ENCODE results near the gene CBX2.
"Not testable (repeated sequence)": the region's sequence is repeated elsewhere in the genome, so short reads cannot be mapped to it uniquely, and the experiment has no call there.

CBX2 gene

GRCh38 chr17:79769570-79770506 is 8.1 kb upstream of the CBX2 start:
- DNase-seq (ENCODE audit: low read depth in 3 of 3), result no peak

DNA sequence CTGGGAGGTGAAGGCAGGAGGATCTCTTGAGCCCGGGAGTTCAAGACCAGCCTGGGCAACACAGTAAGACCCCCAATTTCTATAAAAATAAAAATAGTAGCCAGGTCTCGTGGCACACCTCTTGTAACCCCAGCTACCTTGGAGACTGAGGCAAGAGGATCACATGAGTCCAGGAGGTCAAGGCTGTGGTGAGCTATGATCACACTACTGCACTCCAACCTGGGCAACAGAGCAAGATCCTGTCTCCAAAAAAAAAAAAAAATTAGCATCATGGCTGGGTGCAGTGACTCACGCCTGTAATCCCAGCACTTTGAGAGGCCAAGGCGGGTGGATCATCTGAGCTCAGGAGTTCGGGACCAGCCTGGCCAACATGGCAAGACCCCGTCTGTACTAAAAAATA is 6.7 kb upstream of the CBX2 start:
- DNase-seq (ENCODE audit: low read depth in 3 of 3), result no peak

DNA sequence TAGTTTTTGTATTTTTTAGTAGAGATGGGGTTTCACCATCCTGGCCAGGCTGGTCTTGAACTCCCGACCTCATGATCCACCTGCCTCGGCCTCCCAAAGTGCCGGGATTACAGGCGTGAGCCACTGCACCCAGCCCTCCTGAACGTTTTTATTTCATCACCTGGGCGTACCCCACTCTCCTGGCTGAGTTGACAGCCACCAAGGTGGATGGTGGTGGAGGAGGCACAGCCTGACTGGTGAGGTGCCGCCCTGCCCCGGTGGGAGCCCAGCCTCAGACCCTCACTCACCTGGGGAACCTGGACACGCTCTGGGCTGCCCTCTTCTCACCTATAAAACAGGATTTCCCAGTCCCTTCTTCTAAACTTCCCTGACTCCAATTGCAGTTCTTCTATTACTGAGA is 5.2 kb upstream of the CBX2 start:
- DNase-seq (ENCODE audit: low read depth in 3 of 3), result not testable (repeated sequence)

DNA sequence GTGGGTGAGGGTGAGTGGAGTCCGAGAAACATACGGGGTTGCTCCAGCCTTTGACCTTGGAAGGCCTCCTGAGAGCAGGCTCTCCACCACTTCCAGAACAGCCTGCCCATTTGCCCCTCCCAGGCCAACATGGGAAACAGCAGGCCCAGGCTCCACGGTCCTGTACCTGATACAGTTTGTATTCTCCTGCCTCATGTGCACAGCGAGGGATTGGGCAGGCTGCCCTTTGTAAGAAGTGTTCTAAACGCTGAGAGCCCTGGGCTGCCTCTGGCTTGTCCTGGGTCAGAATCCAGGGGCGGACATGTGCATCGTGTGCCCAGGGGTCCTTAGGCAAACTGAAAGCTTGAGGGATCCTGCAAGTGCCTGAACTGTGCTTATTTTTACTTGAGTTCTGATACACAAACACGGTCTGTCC is 3.4 kb upstream of the CBX2 start:
- no peak for DNase-seq (ENCODE audit: low read depth in 3 of 3)

GRCh38 chr17:79775632-79776031 is 2.3 kb upstream of the CBX2 start:
- no peak for DNase-seq (ENCODE audit: low read depth in 3 of 3)

DNA sequence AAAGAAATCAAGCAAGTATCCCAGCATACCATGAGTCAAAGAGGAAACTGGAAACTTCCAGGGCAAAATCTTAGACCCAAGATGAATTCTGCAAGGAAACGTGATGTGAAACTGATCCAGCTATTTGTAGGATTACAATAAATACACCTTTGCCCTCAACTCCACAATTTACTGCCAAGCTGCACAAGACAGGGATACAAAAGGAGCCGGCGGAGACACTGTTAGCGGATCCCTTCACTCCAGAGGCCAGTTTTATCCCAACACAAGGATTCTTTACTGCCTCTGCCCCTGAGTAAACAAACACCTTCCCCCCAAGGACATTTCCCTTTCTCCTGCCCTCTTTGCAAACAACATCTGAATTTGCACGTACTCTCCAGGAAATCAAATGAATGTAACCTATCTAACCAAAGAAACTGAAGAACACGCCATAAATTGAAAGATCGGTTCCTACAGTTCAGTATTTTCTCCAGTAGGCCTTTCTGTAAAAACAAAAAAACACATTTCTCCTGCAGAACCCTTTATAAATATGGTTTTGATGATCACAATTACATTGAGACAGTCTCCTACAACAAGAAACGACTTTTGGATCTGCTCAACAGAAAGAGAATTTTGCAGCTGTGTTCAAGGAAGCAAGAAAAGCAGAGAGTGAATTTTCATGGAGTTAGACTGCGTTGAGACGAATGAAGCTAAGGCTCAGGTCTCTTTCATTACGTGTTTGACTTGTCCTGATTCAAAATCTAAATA is 1.4 kb upstream of the CBX2 start:
- no peak for DNase-seq (ENCODE audit: low read depth in 3 of 3)

- DNase-seq (ENCODE audit: low read depth in 3 of 3), result no peak
Measured at GRCh38 chr17:79777120-79777893, 641 bp upstream of the CBX2 start.

GRCh38 chr17:79778504-79779083 is 646 bp downstream of the CBX2 start:
- no peak for DNase-seq (ENCODE audit: low read depth in 3 of 3)

- DNase-seq (ENCODE audit: low read depth in 3 of 3), result no peak
Measured at GRCh38 chr17:79779084-79779529, 1.2 kb downstream of the CBX2 start.

DNA sequence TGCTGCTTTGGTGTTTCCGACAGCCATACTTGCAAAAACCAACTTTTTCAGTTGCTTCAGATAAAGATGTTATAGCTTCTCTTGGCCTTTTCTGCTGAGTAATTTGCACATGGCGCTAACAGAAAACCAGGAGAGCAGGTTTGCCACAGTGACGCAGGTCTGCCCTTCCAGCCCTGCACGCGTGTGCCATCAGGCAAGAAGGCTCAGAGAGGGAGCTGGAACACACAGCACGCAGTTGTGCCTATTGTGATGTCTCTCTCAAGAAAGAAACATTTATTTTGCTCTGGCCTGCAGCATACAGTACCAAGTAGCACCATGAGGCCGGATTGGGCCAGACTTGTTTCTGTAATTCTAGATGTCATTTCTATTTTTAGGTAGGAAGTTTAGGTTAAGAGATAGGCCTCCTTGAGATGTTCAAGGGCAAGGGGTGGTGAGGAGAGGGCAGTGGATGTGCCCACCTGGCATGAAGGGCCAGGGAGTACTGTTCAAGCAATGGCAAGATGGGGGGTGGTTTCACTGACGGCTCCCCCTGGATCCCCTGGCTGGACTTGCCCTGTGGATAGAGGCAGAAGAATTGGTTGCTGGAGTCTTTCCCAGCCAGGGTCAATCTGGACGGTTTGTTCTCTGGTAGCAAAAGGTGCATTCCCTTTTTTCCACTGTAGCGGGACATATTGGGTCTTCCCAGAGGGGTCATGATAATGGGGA is 1.9 kb downstream of the CBX2 start:
- DNase-seq (ENCODE audit: low read depth in 3 of 3), result no peak

DNA sequence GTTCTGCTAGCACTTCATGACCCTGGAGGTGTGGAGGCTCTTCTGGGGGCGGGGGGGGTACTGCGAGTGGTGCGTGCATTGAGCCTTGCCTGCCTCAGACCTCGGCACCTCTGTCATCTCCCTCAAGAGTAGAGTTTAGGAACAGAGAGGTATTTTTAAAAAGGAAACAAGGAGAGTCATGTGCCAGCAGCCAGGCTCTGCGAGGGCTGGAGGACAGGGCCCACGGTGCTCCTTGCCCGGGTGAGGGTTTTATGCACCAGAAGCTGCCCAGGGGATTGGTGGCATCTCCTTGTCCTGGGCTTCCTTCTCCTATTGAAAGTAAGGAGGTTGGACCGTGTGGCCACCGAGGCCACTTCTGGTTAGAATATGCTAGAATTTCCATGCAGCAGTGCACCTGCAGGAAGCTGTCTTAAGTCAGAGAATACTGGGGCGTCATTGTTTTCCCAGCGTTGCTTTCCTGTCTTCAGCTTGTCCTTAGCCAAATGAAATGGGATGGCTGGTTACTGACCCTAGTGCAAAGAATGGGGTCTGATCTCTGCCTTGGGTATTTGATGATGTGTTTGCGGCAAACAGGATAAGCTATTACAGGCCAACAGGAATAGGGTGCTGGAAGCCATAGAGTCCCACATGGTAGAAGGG is 3.2 kb downstream of the CBX2 start:
- DNase-seq (ENCODE audit: low read depth in 3 of 3), result no peak

- no peak for DNase-seq (ENCODE audit: low read depth in 3 of 3)
Measured at GRCh38 chr17:79781736-79782575, 4.0 kb downstream of the CBX2 start.

DNA sequence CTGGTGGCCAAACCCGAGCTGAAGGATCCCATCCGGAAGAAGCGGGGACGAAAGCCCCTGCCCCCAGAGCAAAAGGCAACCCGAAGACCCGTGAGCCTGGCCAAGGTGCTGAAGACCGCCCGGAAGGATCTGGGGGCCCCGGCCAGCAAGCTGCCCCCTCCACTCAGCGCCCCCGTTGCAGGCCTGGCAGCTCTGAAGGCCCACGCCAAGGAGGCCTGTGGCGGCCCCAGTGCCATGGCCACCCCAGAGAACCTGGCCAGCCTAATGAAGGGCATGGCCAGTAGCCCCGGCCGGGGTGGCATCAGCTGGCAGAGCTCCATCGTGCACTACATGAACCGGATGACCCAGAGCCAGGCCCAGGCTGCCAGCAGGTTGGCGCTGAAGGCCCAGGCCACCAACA is 5.9 kb downstream of the CBX2 start:
- DNase-seq (ENCODE audit: low read depth in 3 of 3), result no peak

DNA sequence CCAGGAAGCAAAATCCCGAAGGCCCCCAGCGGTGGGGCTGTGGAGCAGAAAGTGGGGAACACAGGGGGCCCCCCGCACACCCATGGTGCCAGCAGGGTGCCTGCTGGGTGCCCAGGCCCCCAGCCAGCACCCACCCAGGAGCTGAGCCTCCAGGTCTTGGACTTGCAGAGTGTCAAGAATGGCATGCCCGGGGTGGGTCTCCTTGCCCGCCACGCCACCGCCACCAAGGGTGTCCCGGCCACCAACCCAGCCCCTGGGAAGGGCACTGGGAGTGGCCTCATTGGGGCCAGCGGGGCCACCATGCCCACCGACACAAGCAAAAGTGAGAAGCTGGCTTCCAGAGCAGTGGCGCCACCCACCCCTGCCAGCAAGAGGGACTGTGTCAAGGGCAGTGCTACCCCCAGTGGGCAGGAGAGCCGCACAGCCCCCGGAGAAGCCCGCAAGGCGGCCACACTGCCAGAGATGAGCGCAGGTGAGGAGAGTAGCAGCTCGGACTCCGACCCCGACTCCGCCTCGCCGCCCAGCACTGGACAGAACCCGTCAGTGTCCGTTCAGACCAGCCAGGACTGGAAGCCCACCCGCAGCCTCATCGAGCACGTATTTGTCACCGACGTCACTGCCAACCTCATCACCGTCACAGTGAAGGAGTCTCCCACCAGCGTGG is 6.5 kb downstream of the CBX2 start:
- DNase-seq (ENCODE audit: low read depth in 3 of 3), result no peak

GRCh38 chr17:79785017-79785899 is 7.3 kb downstream of the CBX2 start:
- DNase-seq (ENCODE audit: low read depth in 3 of 3), result no peak

- DNase-seq (ENCODE audit: low read depth in 3 of 3), result no peak
Measured at GRCh38 chr17:79785900-79786810, 8.2 kb downstream of the CBX2 start.
